Activated T-cell treated with anti-CD3 and anti-CD28 coated beads, Interleukin-2, amount 50 U/mL, for 48 hours (primary cell): Measurements from ENCODE around the gene MYH10.
A peak's percentile ranks its signal among the peaks of the same experiment; 100 is the strongest.

Source experiments
- DNase-seq, 2 experiments: peaks; one replicate each; pipeline ENCODE4 v3.0.0-alpha.2; 2020

Gene MYH10

GRCh38 chr17:8647956-8648355 is 17.4 kb upstream of the MYH10 start:
- DNase-seq = no peak

GRCh38 chr17:8647202-8647601 is 16.7 kb upstream of the MYH10 start:
- DNase-seq = no peak

GRCh38 chr17:8644507-8644902 is 14.0 kb upstream of the MYH10 start:
- DNase-seq = no peak

GRCh38 chr17:8643855-8644506 is 13.5 kb upstream of the MYH10 start:
- no peak for DNase-seq

- DNase-seq = no peak
These were observed 9.2 kb upstream of the MYH10 start for GRCh38 chr17:8639709-8640108.

GRCh38 chr17:8632061-8632460 is 1.5 kb upstream of the MYH10 start:
- DNase-seq = no peak

GRCh38 chr17:8631554-8631877 is 991 bp upstream of the MYH10 start:
- DNase-seq = no peak

- DNase-seq = peak; percentile 93 to 95
These were observed 453 bp upstream of the MYH10 start for GRCh38 chr17:8630802-8631553.

GRCh38 chr17:8629371-8630226 is 926 bp downstream of the MYH10 start:
- DNase-seq = peak; percentile 34 to 50

GRCh38 chr17:8628609-8629169 is 1.8 kb downstream of the MYH10 start:
- DNase-seq = no peak

GRCh38 chr17:8628172-8628571 is 2.4 kb downstream of the MYH10 start:
- no peak for DNase-seq

- no peak for DNase-seq
These were observed 6.9 kb downstream of the MYH10 start for GRCh38 chr17:8623591-8623990.

- no peak for DNase-seq
These were observed 8.3 kb downstream of the MYH10 start for GRCh38 chr17:8622191-8622590.

GRCh38 chr17:8621585-8621984 is 8.9 kb downstream of the MYH10 start:
- peak; percentile 19 to 22 for DNase-seq

- DNase-seq = no peak
These were observed 11.2 kb downstream of the MYH10 start for GRCh38 chr17:8619294-8619693.

- DNase-seq = no peak
These were observed 11.7 kb downstream of the MYH10 start for GRCh38 chr17:8618825-8619224.

GRCh38 chr17:8614988-8615387 is 15.5 kb downstream of the MYH10 start:
- DNase-seq = no peak

- no peak for DNase-seq
These were observed 18.8 kb downstream of the MYH10 start for GRCh38 chr17:8611619-8612298.

- DNase-seq = no peak
These were observed 19.4 kb downstream of the MYH10 start for GRCh38 chr17:8611137-8611536.

GRCh38 chr17:8610558-8610957 is 20.0 kb downstream of the MYH10 start:
- no peak for DNase-seq

- no peak for DNase-seq
These were observed 20.6 kb downstream of the MYH10 start for GRCh38 chr17:8609910-8610309.

GRCh38 chr17:8608001-8608400 is 22.5 kb downstream of the MYH10 start:
- no peak for DNase-seq

- DNase-seq = no peak
These were observed 24.1 kb downstream of the MYH10 start for GRCh38 chr17:8606401-8606800.
